Subcutaneous adipose tissue (tissue), 4 donors: Measurements from ENCODE around the gene LDLRAD3. TPM values are rescaled to one million over a fixed set of nuclear protein-coding genes. Genes with fewer than 3 reads are reported as not detected.

Experiments used
- CTCF ChIP-seq: fragments of 450-650 bp; IDR thresholded peaks from one replicate; pipeline ENCODE4 v1.5.1; 2016; ENCODE audit warnings: low read depth, mild to moderate bottlenecking, control low read depth, antibody characterized with exemption, moderate library complexity
- total RNA-seq, 4 donors: library from RNA; depleted of rRNA; stranded (reverse); fragments of >200 nt; gene quantifications; one replicate each; pipeline ENCODE4 v1.1.0, GENCODE V29; 2016

The LDLRAD3 gene
- total RNA-seq, 4 donors from 2014 or later, result 22.8 to 39.6 (median 29.4) TPM

- no peak for TF ChIP-seq CTCF
Measured at GRCh38 chr11:36110668-36111410, 167.0 kb downstream of the LDLRAD3 start.

- no peak for TF ChIP-seq CTCF
Measured at GRCh38 chr11:36114095-36114494, 170.2 kb downstream of the LDLRAD3 start.

- TF ChIP-seq CTCF, result no peak
Measured at GRCh38 chr11:36115378-36115801, 171.5 kb downstream of the LDLRAD3 start.

GRCh38 chr11:36116161-36116560, 172.3 kb downstream of the LDLRAD3 start:
- TF ChIP-seq CTCF, result no peak

- TF ChIP-seq CTCF, result no peak
Measured at GRCh38 chr11:36118084-36118483, 174.2 kb downstream of the LDLRAD3 start.

GRCh38 chr11:36119300-36119699, 175.4 kb downstream of the LDLRAD3 start:
- TF ChIP-seq CTCF, result no peak

- TF ChIP-seq CTCF, result no peak
Measured at GRCh38 chr11:36121054-36121453, 177.2 kb downstream of the LDLRAD3 start.
